IMR-90 (cell line): ENCODE data around the gene SPATS2L. TPM values are rescaled to one million over a fixed set of nuclear protein-coding genes. Genes with fewer than 3 reads are reported as not detected.

Experiments used
- ATAC-seq: fragments of 200-7000 bp; cut with Tn5 transposase; 2 replicates; pipeline ENCODE4 v1.9.1; 2020; ENCODE audit warnings: low read depth, mild to moderate bottlenecking, moderate library complexity
- BruUV-seq: library from RNA; stranded (reverse); fragments of 400-500 nt; replicated peaks from 2 replicates; lab custom pipeline; 2021; lab: Mats Ljungman, UMichigan
- CTCF ChIA-PET: fragments of 300-600 bp; formaldehyde crosslinking; extraction: SDS; loops from one replicate; lab custom pipeline; 2021; ENCODE audit warnings: antibody characterized with exemption; lab: Yijun Ruan, JAX
- POLR2A ChIA-PET: fragments of 300-600 bp; sonication (Branson Sonifier 250); formaldehyde crosslinking; loops from one replicate; lab custom pipeline; 2022; ENCODE audit warnings: antibody characterized with exemption; ENCODE audit not compliant: unreplicated experiment; lab: Charles Lee
- DNase-seq: peaks from one replicate; pipeline ENCODE4 v3.0.0; 2013
- H2AFZ ChIP-seq: replicated peaks from 2 replicates; pipeline ENCODE3; 2013; ENCODE audit warnings: low read length, mild to moderate bottlenecking; ENCODE audit not compliant: poor library complexity
- H2AK5ac ChIP-seq: 2 replicates; pipeline ENCODE4 v1.6.1; 2013; ENCODE audit warnings: low read depth, low read length, inconsistent platforms
- H2AK9ac ChIP-seq: replicated peaks from 2 replicates; pipeline ENCODE3; 2013; ENCODE audit warnings: mild to moderate bottlenecking, low read depth, low read length, moderate library complexity; ENCODE audit not compliant: poor library complexity
- H2BK120ac ChIP-seq: 2 replicates; pipeline ENCODE4 v1.6.1; 2013; ENCODE audit warnings: low read depth, low read length, inconsistent platforms
- H2BK15ac ChIP-seq: 3 replicates; pipeline ENCODE4 v1.6.1; 2013; ENCODE audit warnings: low read depth, low read length, inconsistent platforms
- H2BK20ac ChIP-seq: 2 replicates; pipeline ENCODE4 v1.6.1; 2013; ENCODE audit warnings: low read depth, mild to moderate bottlenecking, inconsistent platforms, low read length, moderate library complexity
- H2BK5ac ChIP-seq: 2 replicates; pipeline ENCODE4 v1.6.1; 2013; ENCODE audit warnings: mild to moderate bottlenecking, low read depth, low read length, inconsistent platforms; ENCODE audit not compliant: poor library complexity, severe bottlenecking
- H3K14ac ChIP-seq: replicated peaks from 2 replicates; pipeline ENCODE4 v1.6.1; 2013; ENCODE audit warnings: low read depth, low read length, inconsistent platforms
- H3K18ac ChIP-seq: 2 replicates; pipeline ENCODE4 v1.6.1; 2013; ENCODE audit warnings: low read depth, low read length, control low read depth
- H3K23ac ChIP-seq: 2 replicates; pipeline ENCODE4 v1.6.1; 2013; ENCODE audit warnings: low read depth, low read length, inconsistent platforms
- H3K27ac ChIP-seq: 2 replicates; pipeline ENCODE4 v1.5.1; 2013; ENCODE audit warnings: mild to moderate bottlenecking, control low read depth, low read length; ENCODE audit not compliant: insufficient read depth
- H3K27me3 ChIP-seq: 2 replicates; pipeline ENCODE4 v1.6.1; 2013; ENCODE audit warnings: low read length; ENCODE audit not compliant: control insufficient read depth, insufficient read depth
- H3K36me3 ChIP-seq: 2 replicates; pipeline ENCODE4 v1.6.1; 2013; ENCODE audit warnings: low read length, mixed read lengths; ENCODE audit not compliant: control insufficient read depth, insufficient read depth
- H3K4ac ChIP-seq: 2 replicates; pipeline ENCODE4 v1.6.1; 2013; ENCODE audit warnings: low read depth, low read length, inconsistent platforms
- H3K4me1 ChIP-seq: 2 replicates; pipeline ENCODE4 v1.6.1; 2013; ENCODE audit warnings: low read length, mixed read lengths; ENCODE audit not compliant: control insufficient read depth, insufficient read depth
- H3K4me2 ChIP-seq: 2 replicates; pipeline ENCODE4 v1.6.1; 2013; ENCODE audit warnings: low read depth, mild to moderate bottlenecking, control low read depth, low read length, moderate library complexity
- H3K4me3 ChIP-seq: 2 replicates; pipeline ENCODE4 v1.5.1; 2013; ENCODE audit warnings: low read depth, mild to moderate bottlenecking, control low read depth, low read length, moderate library complexity; ENCODE audit not compliant: insufficient read depth
- H3K56ac ChIP-seq: 2 replicates; pipeline ENCODE4 v1.6.1; 2013; ENCODE audit warnings: low read length, inconsistent platforms; ENCODE audit not compliant: insufficient read depth; ENCODE audit errors: extremely low read depth
- H3K79me1 ChIP-seq, 2 experiments: 2 replicates each; pipeline ENCODE4 v1.6.1; 2013; ENCODE audit warnings: low read length in 2 of 2, inconsistent platforms in 1 of 2, low read depth in 1 of 2
- H3K9ac ChIP-seq: 2 replicates; pipeline ENCODE4 v1.6.1; 2013; ENCODE audit warnings: low read depth, low read length, control low read depth
- H3K9me1 ChIP-seq: 2 replicates; pipeline ENCODE4 v1.6.1; 2013; ENCODE audit warnings: low read length, inconsistent platforms; ENCODE audit not compliant: insufficient read depth
- H3K9me3 ChIP-seq: 2 replicates; pipeline ENCODE4 v1.6.1; 2013; ENCODE audit warnings: low read length; ENCODE audit not compliant: control insufficient read depth, insufficient read depth
- H4K20me1 ChIP-seq: 2 replicates; pipeline ENCODE4 v1.6.1; 2013; ENCODE audit warnings: low read length, inconsistent platforms; ENCODE audit not compliant: insufficient read depth
- H4K5ac ChIP-seq: 2 replicates; pipeline ENCODE4 v1.6.1; 2013; ENCODE audit warnings: mild to moderate bottlenecking, low read depth, low read length, control low read depth
- H4K8ac ChIP-seq, 2 experiments: 2 replicates each; pipeline ENCODE4 v1.6.1; 2013; ENCODE audit warnings: low read depth in 2 of 2, low read length in 2 of 2, control low read depth in 1 of 2, inconsistent platforms in 1 of 2
- H4K91ac ChIP-seq: 2 replicates; pipeline ENCODE4 v1.6.1; 2013; ENCODE audit warnings: low read depth, low read length, inconsistent platforms; ENCODE audit not compliant: insufficient read depth
- BHLHE40 ChIP-seq: fragments of 150-350 bp; IDR thresholded peaks from 2 replicates; pipeline ENCODE4 v1.6.1; 2016; ENCODE audit warnings: mild to moderate bottlenecking, low read depth, low read length
- CEBPB ChIP-seq: IDR thresholded peaks from 2 replicates; pipeline ENCODE4 v1.6.1; 2012; ENCODE audit warnings: low read depth, low read length, improper control_type of control experiment
- CHD1 ChIP-seq: IDR thresholded peaks from 2 replicates; pipeline ENCODE4 v1.6.1; 2012; ENCODE audit warnings: low read depth, low read length, improper control_type of control experiment
- CTCF ChIP-seq: conservative IDR thresholded peaks from 2 replicates; pipeline ENCODE4 v1.5.1; 2012; ENCODE audit warnings: mild to moderate bottlenecking, low read depth, low read length, improper control_type of control experiment
- FOS ChIP-seq: fragments of 150-350 bp; IDR thresholded peaks from 2 replicates; pipeline ENCODE4 v1.6.1; 2016; ENCODE audit warnings: low read depth, low read length
- MAZ ChIP-seq: IDR thresholded peaks from 2 replicates; pipeline ENCODE4 v1.6.1; 2012; ENCODE audit warnings: low read depth, mild to moderate bottlenecking, low read length, improper control_type of control experiment, moderate library complexity, borderline replicate concordance
- MXI1 ChIP-seq: IDR thresholded peaks from 2 replicates; pipeline ENCODE4 v1.6.1; 2012; ENCODE audit warnings: low read depth, mild to moderate bottlenecking, low read length, moderate library complexity, borderline replicate concordance
- RAD21 ChIP-seq: IDR thresholded peaks from 2 replicates; pipeline ENCODE4 v1.6.1; 2012; ENCODE audit warnings: low read length, improper control_type of control experiment
- RFX5 ChIP-seq: IDR thresholded peaks from 2 replicates; pipeline ENCODE4 v1.8.0; 2012; ENCODE audit warnings: low read depth, mild to moderate bottlenecking, low read length, moderate library complexity
- SMC3 ChIP-seq: fragments of 150-350 bp; IDR thresholded peaks from 2 replicates; pipeline ENCODE4 v1.6.1; 2016; ENCODE audit warnings: low read depth, mild to moderate bottlenecking, antibody characterized with exemption, low read length, moderate library complexity
- USF2 ChIP-seq: fragments of 150-350 bp; IDR thresholded peaks from 2 replicates; pipeline ENCODE4 v1.6.1; 2017; ENCODE audit warnings: mild to moderate bottlenecking, antibody characterized with exemption, low read length, low read depth
- WGBS, 2 experiments: methylation state at CpG; one replicate each; pipeline versions ENCODE4 v1.1.5 to v1.1.7; 2013; ENCODE audit warnings: missing lambda C conversion rate in 2 of 2; ENCODE audit not compliant: insufficient read length in 1 of 2; ENCODE audit errors: extremely low coverage in 2 of 2; 5-methylcytosine and 5-hydroxymethylcytosine counted together
- dilution Hi-C: fragments of 300-500 bp; cut with HindIII; formaldehyde crosslinking; loops from one replicate; pipeline ENCODE4 v1.14.3; 2018; ENCODE audit warnings: low sequenced_read_pairs; ENCODE audit not compliant: unreplicated experiment
- in situ Hi-C: fragments of 300-500 bp; cut with MboI; formaldehyde crosslinking; loops from 3 replicates; pipeline ENCODE4 v1.14.3; 2019; ENCODE audit warnings: low sequenced_read_pairs, inconsistent platforms, mixed read lengths
- intact Hi-C: fragments of 100-400 bp; cut with micrococcal nuclease; formaldehyde crosslinking; loops from 2 replicates; pipeline ENCODE4 v1.10.0; 2022
- polyA plus RNA-seq, 3 experiments: library from polyadenylated mRNA; depleted of rRNA; stranded (reverse); fragments of >200 nt; gene quantifications; 2 replicates each; pipeline ENCODE4 v1.2.3, GENCODE V29; 2012; ENCODE audit warnings: low replicate concordance in 1 of 3
- total RNA-seq: library from RNA; depleted of rRNA; stranded (reverse); fragments of >200 nt; gene quantifications from 2 replicates; pipeline ENCODE4 v1.2.3, GENCODE V29; 2012
- TF ChIP-seq, protein P1 (sequence below): fragments of 150-350 bp; IDR thresholded peaks from 2 replicates; pipeline ENCODE4 v1.6.1; 2016; ENCODE audit warnings: low read depth, mild to moderate bottlenecking, low read length, moderate library complexity, borderline replicate concordance

Gene SPATS2L
- total and polyA plus RNA-seq, 2 of the 4 experiments (the other 2 are of a cell fraction) = 118 to 155 TPM

- dilution Hi-C loops (no loop called here), in situ Hi-C loops (loop anchor here (5.0 kb wide), 1 partner anchor 500 kb away; no protein-coding TSS in a partner anchor), intact Hi-C loops (no loop called here)
- Histone ChIP-seq H3K56ac (no peak overlapping the region), H2AFZ (no peak overlapping the region), H3K4me1 (peaks cover 13% of the 10 kb centered on the region), H3K79me1 (peaks cover 9 to 33% of the 10 kb centered on the region in 2 experiments), H3K9me1 (peaks cover 11% of the 10 kb centered on the region), H2AK9ac (no peak overlapping the region), H3K4me2 (no peak overlapping the region), H4K20me1 (no peaks in the 10 kb centered on the region), H2BK5ac (peak overlapping the region; percentile 24), H3K9ac (no peak overlapping the region), H3K23ac (no peak overlapping the region), H3K14ac (no peak overlapping the region), H3K36me3 (peaks cover 48% of the 10 kb centered on the region), H4K8ac (no peak overlapping the region), H3K27me3 (no peaks in the 10 kb centered on the region), H4K91ac (no peak overlapping the region), H3K4ac (no peak overlapping the region), H3K18ac (no peak overlapping the region), H3K9me3 (no peaks in the 10 kb centered on the region), H4K5ac (no peak overlapping the region), H2AK5ac (no peak overlapping the region), H2BK20ac (no peak overlapping the region), H3K27ac (no peak overlapping the region), H3K4me3 (no peak overlapping the region), H2BK120ac (no peak overlapping the region), H2BK15ac (no peak overlapping the region)
- ChIA-PET POLR2A (no interaction called here), CTCF (no interaction called here)
- no peak for DNase-seq
- BruUV-seq = no TSS peak
- no peak for TF ChIP-seq FOS
- no peak for TF ChIP-seq SMC3
- TF ChIP-seq MAZ = no peak
- no peak for TF ChIP-seq BHLHE40
- TF ChIP-seq CHD1 = no peak
- TF ChIP-seq MXI1 = no peak
- no peak for TF ChIP-seq USF2
- TF ChIP-seq CEBPB = no peak
- no peak for TF ChIP-seq RFX5
- no peak for TF ChIP-seq CTCF
- TF ChIP-seq, protein P1, sequence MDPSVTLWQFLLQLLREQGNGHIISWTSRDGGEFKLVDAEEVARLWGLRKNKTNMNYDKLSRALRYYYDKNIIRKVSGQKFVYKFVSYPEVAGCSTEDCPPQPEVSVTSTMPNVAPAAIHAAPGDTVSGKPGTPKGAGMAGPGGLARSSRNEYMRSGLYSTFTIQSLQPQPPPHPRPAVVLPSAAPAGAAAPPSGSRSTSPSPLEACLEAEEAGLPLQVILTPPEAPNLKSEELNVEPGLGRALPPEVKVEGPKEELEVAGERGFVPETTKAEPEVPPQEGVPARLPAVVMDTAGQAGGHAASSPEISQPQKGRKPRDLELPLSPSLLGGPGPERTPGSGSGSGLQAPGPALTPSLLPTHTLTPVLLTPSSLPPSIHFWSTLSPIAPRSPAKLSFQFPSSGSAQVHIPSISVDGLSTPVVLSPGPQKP = no peak
- TF ChIP-seq RAD21 = no peak
- whole genome bisulfite sequencing, 2 experiments = 90% methylated on average over 2 of the region's 8 CpGs; no CpG with 5 or more reads in 1 of the 2 experiments
- no peak for ATAC-seq
These were observed 170.3 kb downstream of the SPATS2L start for GRCh38 chr2:200476836-200477235.
